ENCODE measurements around the gene SP140L. TPM values are rescaled to one million over a fixed set of nuclear protein-coding genes. Genes with fewer than 3 reads are reported as not detected.

SP140L gene
- polyA plus RNA-seq, 1 of the 3 experiments (the other 2 are of a cell fraction): 13.5 TPM

GRCh38 chr2:230447036-230447435 is 120.0 kb downstream of the SP140L start:
- CTCF ChIA-PET: no interaction called here
- Histone ChIP-seq H3K36me3 (replicated peaks in 1 of 2; ENCODE audit: control insufficient read depth in 1 of 2, insufficient read depth in 2 of 2, low read length in 1 of 2) (peaks cover 32 to 78% of the 10 kb centered on the region in 2 experiments), H3K27ac (ENCODE audit: low read depth in 2 of 2, low read length in 1 of 2) (no peak overlapping the region), H3K4me3 (ENCODE audit: low read depth in 2 of 2, low read length in 1 of 2) (no peak overlapping the region), H3K9ac (no peak overlapping the region), H3K4me1 (ENCODE audit: control insufficient read depth in 1 of 2, insufficient read depth in 2 of 2, low read depth in 1 of 2, low read length in 1 of 2) (no peaks in the 10 kb centered on the region), H3F3A (replicated peaks; ENCODE audit: insufficient read depth) (peaks cover 11% of the 10 kb centered on the region), H2AFZ (ENCODE audit: low read depth) (no peak overlapping the region), H3K27me3 (ENCODE audit: insufficient read depth) (no peaks in the 10 kb centered on the region), H3K9me3 (no peaks in the 10 kb centered on the region), H3K9me2 (no peaks in the 10 kb centered on the region), H4K20me1 (ENCODE audit: insufficient read depth) (no peaks in the 10 kb centered on the region), H3K79me2 (ENCODE audit: insufficient read depth) (peaks cover 30% of the 10 kb centered on the region), H3K4me2 (no peak overlapping the region)
- WGBS (ENCODE audit: low lambda C conversion rate): 49% methylated on average over 5 of the region's 7 CpGs
- no peak for TF ChIP-seq TCF12 (IDR thresholded peaks at IDR 0.05)
- TF ChIP-seq FOXJ3 (CRISPR knock-in tag; IDR thresholded peaks at IDR 0.05): no peak
- TF ChIP-seq PBX3 (IDR thresholded peaks at IDR 0.05): no peak
- no peak for TF ChIP-seq RCOR1 (IDR thresholded peaks at IDR 0.05; ENCODE audit: low read length)
- DNase-seq: no peak
- POLR2A ChIA-PET: no interaction called here

- WGBS (ENCODE audit: low lambda C conversion rate): 64% methylated on average over 8 of the region's 8 CpGs
- H3K36me3 ChIP-seq (replicated peaks in 1 of 2; ENCODE audit: control insufficient read depth in 1 of 2, insufficient read depth in 2 of 2, low read length in 1 of 2): peaks cover 32 to 84% of the 10 kb centered on the region in 2 experiments
- no peak overlapping the region for H3K27ac ChIP-seq (ENCODE audit: low read depth in 2 of 2, low read length in 1 of 2)
- peaks cover 23% of the 10 kb centered on the region for H3K79me2 ChIP-seq (ENCODE audit: insufficient read depth)
- ChIA-PET POLR2A (no interaction called here), CTCF (no interaction called here)
- H3F3A ChIP-seq (replicated peaks; ENCODE audit: insufficient read depth): peaks cover 9% of the 10 kb centered on the region
- no peaks in the 10 kb centered on the region for H3K9me3 ChIP-seq
- H3K27me3 ChIP-seq (ENCODE audit: insufficient read depth): no peaks in the 10 kb centered on the region
- no peaks in the 10 kb centered on the region for H3K9me2 ChIP-seq
- no peak for DNase-seq
- H3K4me2 ChIP-seq: no peak overlapping the region
- H3K4me3 ChIP-seq (ENCODE audit: low read depth in 2 of 2, low read length in 1 of 2): no peak overlapping the region
- no peaks in the 10 kb centered on the region for H3K4me1 ChIP-seq (ENCODE audit: control insufficient read depth in 1 of 2, insufficient read depth in 2 of 2, low read depth in 1 of 2, low read length in 1 of 2)
- H4K20me1 ChIP-seq (ENCODE audit: insufficient read depth): no peaks in the 10 kb centered on the region
- no peak overlapping the region for H2AFZ ChIP-seq (ENCODE audit: low read depth)
- no peak for TF ChIP-seq YY1 (IDR thresholded peaks at IDR 0.05; ENCODE audit: low read depth)
- no peak for TF ChIP-seq MEF2A (IDR thresholded peaks at IDR 0.05; ENCODE audit: borderline replicate concordance, low read depth)
- no peak for TF ChIP-seq MAX (IDR thresholded peaks at IDR 0.05; ENCODE audit: low read depth)
- TF ChIP-seq RCOR1 (IDR thresholded peaks at IDR 0.05; ENCODE audit: low read length): no peak
- TF ChIP-seq SIN3A (IDR thresholded peaks at IDR 0.05; ENCODE audit: borderline replicate concordance, low read depth, low read length): no peak
- TF ChIP-seq GABPA (IDR thresholded peaks at IDR 0.05; ENCODE audit: low read depth): no peak
- no peak for TF ChIP-seq SMC3 (IDR thresholded peaks at IDR 0.05; ENCODE audit: low read depth, low read length)
- no peak for TF ChIP-seq GATA2 (CRISPR knock-in tag; IDR thresholded peaks at IDR 0.05)
- no peak for TF ChIP-seq REST (IDR thresholded peaks at IDR 0.05; ENCODE audit: low read depth, low read length)
- TF ChIP-seq FOXM1 (IDR thresholded peaks at IDR 0.05; ENCODE audit: low read depth): no peak
- no peak for TF ChIP-seq CTCF (IDR thresholded peaks at IDR 0.05)
- TF ChIP-seq EP300 (IDR thresholded peaks at IDR 0.05; ENCODE audit: borderline replicate concordance in 1 of 2, low read depth in 1 of 2, low read length in 1 of 2): no peak
- H3K9ac ChIP-seq: no peak overlapping the region
Observed at GRCh38 chr2:230447455-230448451, 120.8 kb downstream of the SP140L start.

Data from SK-N-SH (cell line).